HK-2 (cell line): Measurements from ENCODE around the gene SPARCL1.
"Not testable (repeated sequence)": the region's sequence is repeated elsewhere in the genome, so short reads cannot be mapped to it uniquely, and the experiment has no call there.

Experiments used
- DNase-seq: peaks from one replicate; pipeline ENCODE4 v3.0.0-alpha.2; 2018; ENCODE audit not compliant: unreplicated experiment

Gene SPARCL1, protein sequence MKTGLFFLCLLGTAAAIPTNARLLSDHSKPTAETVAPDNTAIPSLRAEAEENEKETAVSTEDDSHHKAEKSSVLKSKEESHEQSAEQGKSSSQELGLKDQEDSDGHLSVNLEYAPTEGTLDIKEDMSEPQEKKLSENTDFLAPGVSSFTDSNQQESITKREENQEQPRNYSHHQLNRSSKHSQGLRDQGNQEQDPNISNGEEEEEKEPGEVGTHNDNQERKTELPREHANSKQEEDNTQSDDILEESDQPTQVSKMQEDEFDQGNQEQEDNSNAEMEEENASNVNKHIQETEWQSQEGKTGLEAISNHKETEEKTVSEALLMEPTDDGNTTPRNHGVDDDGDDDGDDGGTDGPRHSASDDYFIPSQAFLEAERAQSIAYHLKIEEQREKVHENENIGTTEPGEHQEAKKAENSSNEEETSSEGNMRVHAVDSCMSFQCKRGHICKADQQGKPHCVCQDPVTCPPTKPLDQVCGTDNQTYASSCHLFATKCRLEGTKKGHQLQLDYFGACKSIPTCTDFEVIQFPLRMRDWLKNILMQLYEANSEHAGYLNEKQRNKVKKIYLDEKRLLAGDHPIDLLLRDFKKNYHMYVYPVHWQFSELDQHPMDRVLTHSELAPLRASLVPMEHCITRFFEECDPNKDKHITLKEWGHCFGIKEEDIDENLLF

DNA sequence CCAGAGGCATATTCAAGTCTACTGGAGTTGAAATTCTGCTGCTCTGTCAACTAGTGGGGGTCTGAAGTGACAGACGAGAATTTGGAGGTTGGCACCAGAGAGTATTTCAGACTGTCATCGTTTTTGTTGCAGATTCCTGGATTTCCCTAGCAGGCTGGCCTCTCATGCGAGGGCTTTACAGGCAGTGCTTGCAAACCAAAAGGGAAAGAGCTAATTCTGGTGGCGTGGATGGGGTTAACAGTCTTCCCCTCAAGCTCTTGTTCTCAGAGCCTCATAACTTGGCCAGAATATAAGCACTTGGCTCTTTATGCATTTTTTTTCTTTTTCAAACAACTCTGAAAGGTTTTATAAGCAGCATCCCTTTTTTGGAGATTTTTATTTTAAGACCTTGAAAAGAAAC is at the start of gene SPARCL1:
TSS of gene SPARCL1 (minus strand) at position 190 of the 400 bp plus-strand sequence. CDS start 29,802 bp downstream, outside the sequence.
- no peak for DNase-seq

DNA sequence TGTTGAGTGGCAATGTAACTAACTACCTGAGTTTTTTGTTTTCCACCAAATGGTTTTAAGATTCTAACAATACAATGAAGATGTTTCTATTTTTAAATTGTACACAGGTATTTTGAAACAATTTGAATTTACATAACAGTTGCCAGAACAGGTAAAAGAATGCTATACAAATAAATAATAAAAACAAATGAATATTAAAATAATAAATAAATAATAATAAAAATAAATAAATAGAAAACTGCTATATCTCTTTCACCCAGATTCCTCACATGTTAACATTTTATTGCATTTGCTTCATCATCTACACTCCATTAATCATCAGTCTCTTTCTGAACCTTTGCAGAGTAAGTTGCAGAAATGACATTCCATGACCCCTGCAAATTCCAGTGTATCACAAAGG is 46.8 kb upstream of the SPARCL1 start:
- no peak for DNase-seq

DNA sequence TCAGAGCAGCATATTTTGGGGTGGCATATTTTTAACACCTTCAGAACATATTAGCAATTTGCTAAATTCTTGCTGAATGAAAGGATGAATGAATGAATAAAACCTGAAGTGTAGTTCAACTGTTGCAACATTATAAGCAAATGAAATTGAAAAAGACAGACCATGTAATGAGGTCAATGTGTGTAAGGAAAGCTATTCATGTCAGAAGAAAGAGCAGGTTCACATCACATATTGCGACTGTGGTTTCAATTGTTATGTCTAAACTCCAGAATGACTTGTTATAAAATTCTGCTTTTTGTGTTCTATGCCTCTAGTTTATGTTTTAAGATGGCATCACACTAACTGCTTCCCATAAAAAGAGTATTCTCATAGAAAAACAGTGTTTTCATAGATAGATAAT is 46.2 kb upstream of the SPARCL1 start:
- DNase-seq: no peak

DNA sequence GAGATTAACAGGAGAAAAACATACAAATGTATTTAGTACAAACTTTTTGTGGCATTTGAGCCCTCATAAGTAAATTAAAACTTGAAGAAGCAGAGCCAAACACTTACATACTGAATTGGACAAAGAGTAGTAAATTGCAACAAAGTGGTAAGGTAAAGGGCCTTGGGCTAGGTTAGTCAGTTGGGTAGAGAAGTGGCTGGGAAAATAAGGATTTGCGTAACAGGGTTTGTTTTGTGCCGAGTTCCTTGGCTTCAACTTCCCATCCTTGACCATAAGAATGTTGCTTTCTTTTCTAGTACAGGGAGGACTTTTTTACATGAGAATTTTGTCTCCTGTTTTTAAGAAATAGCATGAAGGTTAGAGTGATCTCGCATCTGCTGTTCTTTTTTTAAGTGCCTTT is 45.8 kb upstream of the SPARCL1 start:
- DNase-seq: no peak

DNA sequence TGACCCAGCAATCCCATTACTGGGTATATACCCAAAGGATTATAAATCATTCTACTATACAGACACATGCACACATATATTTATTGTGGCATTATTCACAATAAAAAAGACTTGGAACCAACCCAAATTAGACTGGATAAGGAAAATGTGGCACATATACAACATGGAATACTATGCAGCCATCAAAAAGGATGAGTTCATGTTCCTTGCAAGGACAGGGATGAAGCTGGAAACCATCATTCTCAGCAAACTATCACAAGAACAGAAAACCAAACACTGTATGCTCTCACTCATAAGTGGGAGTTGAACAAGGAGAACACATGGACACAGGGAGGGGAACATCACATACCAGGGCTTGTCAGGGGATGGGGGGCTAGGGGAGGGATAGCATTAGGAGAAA is 45.2 kb upstream of the SPARCL1 start:
- not testable (repeated sequence) for DNase-seq

DNA sequence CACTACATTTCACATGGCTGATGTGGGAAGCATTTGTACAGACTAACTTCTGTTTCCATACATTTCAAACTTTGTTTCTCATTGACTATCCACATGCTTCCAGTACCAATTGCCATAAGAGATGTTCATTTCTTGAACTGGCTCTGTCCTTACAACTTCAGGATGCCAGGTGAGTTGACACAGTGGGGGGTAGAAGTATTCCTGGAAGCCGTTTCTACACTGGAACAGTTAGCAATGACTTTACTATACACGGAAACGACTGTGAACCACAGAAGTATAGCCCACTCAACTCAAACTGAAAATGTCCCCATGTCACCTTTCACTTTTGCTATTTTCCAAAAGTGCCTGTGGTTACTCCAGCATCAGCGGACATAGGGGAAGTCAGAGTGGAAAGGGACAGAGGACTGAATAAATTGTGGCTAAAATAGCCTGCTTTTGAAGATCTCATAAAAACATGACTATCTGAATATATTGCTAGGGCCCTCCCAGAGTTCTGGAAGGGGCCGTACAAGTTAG is 41.2 kb upstream of the SPARCL1 start:
- DNase-seq: no peak

DNA sequence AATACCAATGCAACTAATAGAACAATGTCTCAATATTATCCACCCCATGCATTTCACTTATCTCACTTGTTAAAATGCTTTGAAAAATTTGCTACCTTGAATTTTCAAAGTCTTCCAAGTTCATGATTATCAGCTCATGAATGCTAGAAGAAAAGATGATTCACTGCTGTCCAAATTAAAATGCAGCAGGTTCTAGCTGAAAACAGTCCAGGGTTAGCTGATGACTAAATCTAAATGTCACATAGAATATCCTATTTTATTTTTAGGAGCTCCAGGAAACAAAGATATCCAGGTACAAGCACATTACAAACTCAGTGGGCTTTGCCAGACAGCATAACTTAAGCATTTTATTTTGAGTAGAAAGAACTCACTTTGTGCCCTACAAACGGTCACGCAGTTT is 38.0 kb upstream of the SPARCL1 start:
- DNase-seq: no peak

DNA sequence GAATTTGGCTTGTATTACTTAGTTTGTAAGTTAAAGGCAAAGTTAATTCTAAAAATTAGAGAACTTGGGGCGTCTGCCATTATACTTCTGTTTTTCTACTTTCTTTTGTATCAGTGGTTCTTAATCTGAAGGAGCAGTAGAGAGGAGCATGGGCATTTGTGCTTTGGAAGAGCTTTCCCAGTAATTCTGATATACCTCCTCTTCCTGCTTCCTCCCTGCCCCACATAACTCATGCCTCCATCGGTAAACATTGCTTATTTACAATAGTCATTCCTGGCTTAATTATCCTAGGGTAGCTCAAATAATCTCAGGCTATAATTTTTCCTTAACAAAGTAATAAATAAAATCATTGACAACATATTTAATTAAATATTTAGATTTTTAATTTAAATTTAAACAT is 37.1 kb upstream of the SPARCL1 start:
- DNase-seq: no peak

DNA sequence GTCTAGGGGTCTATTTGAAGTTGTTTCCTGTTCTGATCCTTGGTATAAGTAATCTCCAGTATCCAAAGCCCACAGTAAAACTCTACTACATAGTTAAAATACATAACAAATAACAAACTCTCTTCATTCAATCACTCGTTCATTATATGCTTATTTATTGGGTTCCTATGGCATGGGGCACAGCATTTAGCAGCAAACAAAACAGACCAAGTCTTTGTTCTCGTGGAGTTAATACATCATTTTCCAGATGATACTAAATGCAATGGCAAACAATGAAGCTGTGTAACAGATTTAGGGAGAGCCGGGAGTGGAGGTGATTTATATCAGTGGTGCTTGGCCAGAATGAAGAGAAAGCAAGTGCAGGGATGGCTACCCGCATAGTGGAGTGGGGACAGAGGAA is 36.6 kb upstream of the SPARCL1 start:
- DNase-seq: no peak

DNA sequence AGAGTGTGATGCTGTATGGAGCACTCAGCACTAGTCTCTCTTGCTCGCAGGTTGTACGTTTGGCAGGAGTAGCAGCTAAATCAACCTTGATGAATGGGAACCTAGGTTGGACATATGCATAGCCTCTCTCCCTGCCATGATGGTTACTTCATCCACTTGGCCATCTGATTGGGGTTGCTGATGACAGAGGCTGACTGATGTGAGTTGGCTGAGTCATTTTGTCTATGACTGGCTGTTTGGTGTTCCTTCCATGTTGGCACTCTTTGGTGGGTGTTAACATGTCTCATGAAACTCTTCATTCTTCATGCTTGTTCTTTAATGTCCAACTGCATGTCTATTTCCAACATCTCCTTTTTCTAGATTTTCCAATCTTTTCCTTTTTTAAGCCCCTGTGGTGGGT is 31.6 kb upstream of the SPARCL1 start:
- DNase-seq: no peak

DNA sequence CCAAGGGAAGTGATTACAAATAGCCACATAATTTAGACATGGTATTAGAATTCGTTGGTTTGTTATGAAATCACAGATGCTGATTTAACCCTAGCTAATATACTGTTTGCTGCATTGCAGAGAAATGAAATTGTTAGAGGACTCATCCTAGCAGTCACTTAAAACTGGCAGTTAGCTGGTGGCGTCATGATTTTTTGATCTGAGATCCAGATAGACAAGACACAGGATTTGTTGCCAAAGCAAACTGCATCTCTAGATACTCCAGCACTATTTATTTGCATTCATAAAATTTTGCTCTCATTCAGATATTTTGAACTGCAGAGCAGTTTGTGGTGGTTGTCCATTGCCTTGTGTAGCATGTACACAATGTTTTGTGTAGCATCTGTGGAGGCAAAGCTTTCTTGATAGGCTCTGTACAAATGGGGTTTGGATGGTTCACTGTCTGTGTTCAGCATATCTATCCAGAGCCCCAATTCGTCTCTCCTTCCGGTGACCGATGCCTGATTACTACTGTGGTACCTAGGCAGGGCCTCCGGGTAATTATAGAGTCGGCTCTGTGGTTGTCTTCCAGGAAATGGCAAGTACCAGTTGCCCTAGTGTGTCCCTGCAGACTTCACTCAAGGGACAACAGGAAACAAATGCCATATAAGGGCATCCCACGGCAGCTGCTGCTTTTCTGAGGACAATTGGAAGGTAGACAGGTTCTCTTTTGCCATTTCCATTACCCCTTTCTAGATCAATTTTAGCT is 30.1 kb upstream of the SPARCL1 start:
- no peak for DNase-seq

DNA sequence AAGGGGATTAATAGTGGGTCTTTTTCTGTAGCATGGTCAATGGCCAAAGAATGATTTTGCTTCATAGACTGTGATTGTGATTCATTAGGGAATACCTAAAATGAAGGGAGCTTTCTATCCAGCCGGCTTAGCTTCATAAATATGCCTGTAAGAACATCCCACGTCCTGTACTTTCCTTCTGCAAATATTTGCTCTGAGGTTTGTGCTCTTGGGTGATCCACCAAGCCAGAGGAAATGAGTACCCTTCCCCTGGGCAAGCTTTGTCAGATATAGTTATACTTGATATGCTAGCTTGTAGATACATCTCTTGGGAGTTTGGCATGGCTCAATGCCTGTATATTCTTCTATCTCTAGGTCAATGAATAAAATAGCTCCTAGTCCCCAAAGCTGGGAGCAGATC is 28.2 kb upstream of the SPARCL1 start:
- DNase-seq: no peak

DNA sequence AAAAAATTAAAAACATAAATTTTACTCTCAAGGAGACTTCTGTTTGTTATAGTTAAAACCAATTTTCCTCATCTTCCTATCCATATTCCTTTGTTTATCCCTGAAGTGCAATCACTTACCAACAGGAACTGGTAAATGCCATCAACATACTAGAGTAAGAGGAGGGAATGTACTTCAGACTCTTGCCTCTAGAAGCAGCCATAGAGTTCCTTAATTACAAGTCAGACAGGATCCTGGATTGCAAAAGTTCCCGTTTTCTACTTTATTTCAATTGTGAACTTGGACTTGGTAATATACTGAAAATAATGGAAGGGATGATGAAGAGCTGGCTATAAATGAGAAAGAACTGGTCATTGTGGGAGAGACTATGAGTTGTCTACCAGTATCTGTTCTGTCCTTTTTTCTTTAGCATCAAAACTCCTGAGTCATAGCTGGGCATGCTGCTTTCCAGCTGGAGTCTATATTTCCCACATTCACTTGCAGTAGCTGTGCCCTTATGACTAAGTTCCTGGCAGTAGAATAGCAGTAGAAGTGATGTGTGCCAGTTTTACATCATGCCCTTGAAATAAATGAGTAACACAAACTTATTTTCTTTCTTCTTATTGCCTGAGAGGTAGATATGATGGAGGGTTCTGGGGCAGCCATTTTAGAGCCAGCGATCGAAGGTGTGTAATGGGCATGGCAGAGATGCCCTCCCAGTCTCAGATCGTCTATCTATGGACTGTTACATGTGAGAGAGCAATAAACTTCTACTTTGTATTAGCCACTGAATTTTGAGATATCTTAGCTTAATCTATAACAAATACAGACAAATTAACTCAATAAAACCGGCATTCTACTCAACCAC is 26.8 kb upstream of the SPARCL1 start:
- DNase-seq: peak; percentile 14

DNA sequence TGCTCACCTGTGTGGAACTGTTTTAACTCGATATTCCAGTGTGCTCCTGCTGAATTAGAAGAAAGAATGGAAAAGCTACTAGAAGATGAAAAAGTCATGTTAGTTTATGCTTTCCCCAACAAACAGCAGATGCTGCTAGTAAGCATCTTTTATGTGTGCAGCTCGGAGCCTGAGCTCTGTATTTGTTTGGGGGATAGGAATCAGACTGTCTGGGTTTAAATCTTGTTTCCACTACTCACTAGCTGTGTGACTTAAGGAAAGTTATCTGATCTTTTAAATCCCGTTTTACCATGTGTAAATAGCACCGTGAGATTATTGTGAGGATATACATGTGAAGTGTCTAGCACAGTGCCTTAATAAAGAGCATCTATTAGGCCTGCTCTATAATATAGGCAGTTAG is 24.0 kb upstream of the SPARCL1 start:
- no peak for DNase-seq

DNA sequence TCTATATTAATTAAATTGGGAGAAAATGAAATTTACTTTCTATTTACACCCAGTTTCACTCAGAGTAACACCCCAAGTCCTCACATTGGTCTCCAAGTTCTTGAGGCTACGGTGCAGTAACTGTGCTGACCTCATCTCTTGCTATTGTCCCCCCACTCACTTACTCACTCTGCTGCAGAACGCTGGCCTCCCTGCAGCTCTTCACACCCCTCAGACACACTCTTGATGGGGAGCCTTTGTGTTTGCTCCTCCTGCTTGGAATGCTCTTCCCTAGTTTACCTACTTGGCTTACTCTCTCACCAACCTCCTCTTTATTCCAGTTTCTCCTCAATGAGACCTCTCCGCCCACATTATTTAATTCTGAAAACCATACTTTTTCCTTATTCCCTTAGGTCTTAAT is 22.2 kb upstream of the SPARCL1 start:
- DNase-seq: no peak

DNA sequence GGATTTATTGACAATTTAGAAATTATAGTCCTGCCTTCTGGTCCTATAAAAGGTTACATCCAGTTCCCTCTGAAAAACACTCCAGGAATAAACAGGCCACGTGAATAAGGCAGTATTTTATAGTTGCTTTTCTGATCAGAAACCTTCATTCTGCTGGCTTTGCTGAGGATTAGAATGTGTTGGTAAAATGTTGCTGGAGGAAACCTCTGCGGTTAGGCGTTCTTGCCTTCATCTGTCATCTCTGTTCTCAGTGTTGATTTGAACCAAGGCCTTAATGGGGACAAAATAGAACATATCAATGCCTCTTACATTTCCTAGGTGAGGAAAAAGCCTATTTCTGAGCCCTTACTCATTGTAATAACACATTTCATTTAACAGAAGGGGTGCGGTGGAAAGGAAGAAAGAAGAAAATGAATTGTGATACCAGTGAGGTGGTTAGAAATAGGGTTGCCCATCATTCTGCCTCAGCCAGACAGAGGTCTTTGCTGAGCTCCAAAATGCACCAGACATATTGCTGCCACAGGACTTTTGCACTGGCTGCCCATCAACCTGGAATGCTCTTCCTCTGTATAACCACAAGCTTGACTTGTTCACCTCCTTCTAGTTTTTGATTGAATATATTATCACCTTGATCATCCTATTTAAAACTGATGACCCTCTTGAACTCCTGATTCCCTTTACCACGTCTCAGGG is 18.0 kb upstream of the SPARCL1 start:
- no peak for DNase-seq

DNA sequence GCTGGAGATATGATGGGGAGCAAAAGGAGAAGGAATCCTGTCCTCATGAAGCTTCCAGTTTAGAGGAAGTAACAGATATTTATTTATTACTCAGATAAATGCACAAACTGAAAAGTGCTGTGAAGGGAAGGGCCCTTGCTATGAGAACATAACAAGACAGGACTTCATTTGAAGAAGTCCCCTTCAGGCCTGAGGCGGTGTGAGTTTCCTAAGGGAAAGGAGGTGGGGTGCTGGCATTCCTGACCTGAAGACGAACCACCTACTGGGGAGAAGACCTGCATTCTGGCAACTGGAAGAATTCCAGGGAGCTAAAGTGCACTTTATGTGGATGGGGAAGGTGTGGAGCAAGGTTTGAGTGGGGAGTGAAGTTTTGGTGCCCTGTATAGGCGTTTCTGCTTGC is 15.9 kb upstream of the SPARCL1 start:
- no peak for DNase-seq

DNA sequence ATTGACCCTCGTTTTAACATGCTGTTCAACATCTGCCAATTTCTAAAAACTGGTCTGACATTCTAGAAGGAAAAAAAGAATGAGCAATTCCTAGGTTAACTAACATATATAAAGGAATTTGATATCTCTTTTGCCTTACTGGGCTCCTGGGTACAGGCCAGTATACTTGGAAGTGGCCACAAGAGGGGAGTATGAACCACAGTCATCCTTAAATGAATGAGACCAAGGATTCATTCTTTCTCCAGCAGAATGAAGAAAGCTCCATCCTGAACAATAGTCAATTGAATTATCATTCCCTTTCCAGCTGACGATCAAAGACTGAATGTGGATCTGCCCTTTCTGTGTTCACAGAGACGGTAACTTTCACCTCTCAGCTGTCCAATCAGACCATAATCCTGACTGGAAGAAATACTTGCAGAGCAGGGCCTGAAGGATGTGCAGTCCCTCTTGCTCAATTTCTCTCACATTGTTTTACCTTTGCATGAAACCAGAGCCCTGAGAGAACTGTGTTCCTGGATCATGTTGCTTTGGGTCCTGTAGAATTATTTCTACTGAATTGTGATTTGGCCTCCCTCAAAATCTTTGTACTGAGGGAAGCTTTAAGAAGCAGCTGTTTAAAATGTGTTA is 14.8 kb upstream of the SPARCL1 start:
- peak; percentile 5 for DNase-seq

DNA sequence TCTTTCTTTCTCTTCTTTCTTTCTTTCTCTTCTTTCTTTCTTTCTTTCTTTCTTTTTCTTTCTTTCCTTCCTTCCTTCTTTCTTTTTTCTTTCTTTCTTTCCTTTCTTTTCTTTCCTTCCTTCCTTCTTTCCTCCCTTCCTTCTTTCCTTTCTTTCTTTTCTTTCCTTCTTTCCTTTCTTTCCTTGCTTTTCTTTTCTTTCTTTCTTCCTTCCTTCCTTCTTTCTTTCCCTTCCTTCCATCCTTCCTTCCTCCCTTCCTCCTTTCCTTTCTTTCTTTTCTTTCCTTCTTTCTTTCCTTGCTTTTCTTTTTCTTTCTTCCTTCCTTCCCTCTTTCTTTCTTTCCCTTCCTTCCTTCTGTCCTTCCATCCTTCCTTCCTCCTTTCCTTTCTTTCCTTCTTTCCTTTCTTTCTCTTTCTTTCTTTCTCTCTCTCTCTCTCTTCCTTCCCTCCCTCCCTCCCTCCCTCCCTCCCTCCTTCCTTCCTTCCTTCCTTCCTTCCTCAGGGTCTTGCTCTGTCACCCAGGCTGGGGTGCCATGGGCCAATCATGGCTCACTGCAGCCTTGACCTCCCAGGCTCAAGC is 13.6 kb upstream of the SPARCL1 start:
- no peak for DNase-seq
